Stimulated activated CD8-positive, alpha-beta memory T cell treated with anti-CD3 and anti-CD28 coated beads, Interleukin-4, amount 100 ng/mL, for 1 hour (primary cell): ENCODE measurements around the gene EPN2.

Source experiments
- DNase-seq, 2 donors: peaks; one replicate each; pipeline ENCODE4 v3.0.0-alpha.2; 2020; ENCODE audit warnings: low read depth in 2 of 2, low spot score in 1 of 2

The EPN2 gene

GRCh38 chr17:19309701-19310100 lies 72.5 kb downstream of the EPN2 start:
- no peak for DNase-seq

- no peak for DNase-seq
Measured at GRCh38 chr17:19310151-19310550, 73.0 kb downstream of the EPN2 start.

- DNase-seq, result no peak
Measured at GRCh38 chr17:19311016-19311415, 73.8 kb downstream of the EPN2 start.

- DNase-seq, result no peak
Measured at GRCh38 chr17:19311421-19312215, 74.5 kb downstream of the EPN2 start.

- no peak for DNase-seq
Measured at GRCh38 chr17:19312406-19312805, 75.2 kb downstream of the EPN2 start.

GRCh38 chr17:19313066-19313745 lies 76.0 kb downstream of the EPN2 start:
- no peak for DNase-seq

- DNase-seq, result no peak
Measured at GRCh38 chr17:19313746-19314651, 76.8 kb downstream of the EPN2 start.

- DNase-seq, result no peak
Measured at GRCh38 chr17:19315104-19315503, 77.9 kb downstream of the EPN2 start.

- DNase-seq, result no peak
Measured at GRCh38 chr17:19316761-19317358, 79.7 kb downstream of the EPN2 start.

GRCh38 chr17:19317359-19318095 lies 80.4 kb downstream of the EPN2 start:
- no peak for DNase-seq

GRCh38 chr17:19318611-19319010 lies 81.4 kb downstream of the EPN2 start:
- no peak for DNase-seq

- DNase-seq, result no peak
Measured at GRCh38 chr17:19319771-19320505, 82.8 kb downstream of the EPN2 start.

- DNase-seq, result no peak
Measured at GRCh38 chr17:19320876-19321275, 83.7 kb downstream of the EPN2 start.

- no peak for DNase-seq
Measured at GRCh38 chr17:19321481-19322128, 84.4 kb downstream of the EPN2 start.

- no peak for DNase-seq
Measured at GRCh38 chr17:19322129-19322505, 85.0 kb downstream of the EPN2 start.

GRCh38 chr17:19322861-19323260 lies 85.7 kb downstream of the EPN2 start:
- no peak for DNase-seq

- DNase-seq, result no peak
Measured at GRCh38 chr17:19325542-19325941, 88.4 kb downstream of the EPN2 start.

- no peak for DNase-seq
Measured at GRCh38 chr17:19327031-19327783, 90.0 kb downstream of the EPN2 start.
